Measurements from ENCODE around the gene ZSCAN18. TPM values are rescaled to one million over a fixed set of nuclear protein-coding genes. Genes with fewer than 3 reads are reported as not detected.

The ZSCAN18 gene
- total RNA-seq, 4 donors from 2014 or later, result 30.4 to 50.0 (median 42.8) TPM

DNA sequence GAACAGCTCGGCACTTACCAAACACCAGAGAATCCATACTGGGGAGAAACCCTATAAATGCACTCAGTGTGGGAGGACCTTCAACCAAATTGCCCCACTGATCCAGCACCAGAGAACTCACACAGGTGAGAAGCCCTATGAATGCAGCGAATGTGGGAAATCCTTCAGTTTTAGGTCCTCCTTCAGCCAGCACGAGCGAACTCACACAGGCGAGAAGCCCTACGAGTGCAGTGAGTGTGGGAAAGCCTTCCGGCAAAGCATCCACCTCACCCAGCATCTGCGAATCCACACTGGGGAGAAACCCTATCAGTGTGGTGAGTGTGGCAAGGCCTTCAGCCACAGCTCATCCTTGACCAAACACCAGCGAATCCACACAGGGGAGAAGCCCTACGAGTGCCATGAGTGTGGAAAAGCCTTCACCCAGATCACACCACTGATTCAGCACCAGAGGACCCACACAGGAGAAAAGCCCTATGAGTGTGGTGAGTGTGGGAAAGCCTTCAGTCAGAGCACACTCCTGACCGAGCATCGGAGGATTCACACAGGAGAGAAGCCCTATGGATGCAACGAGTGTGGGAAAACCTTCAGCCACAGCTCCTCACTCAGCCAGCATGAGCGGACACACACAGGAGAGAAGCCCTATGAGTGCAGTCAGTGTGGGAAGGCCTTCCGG, 30.7 kb downstream of the ZSCAN18 start:
- H3K36me3 ChIP-seq, result peaks cover 0 to 27% (median 10%) of the 10 kb centered on the region in 4 donors
- H3K4me3 ChIP-seq, result no peak overlapping the region
- H3K4me1 ChIP-seq, result no peaks in the 10 kb centered on the region
- peaks cover 61 to 81% of the 10 kb centered on the region in 2 donors for H3K9me3 ChIP-seq
- no peak for DNase-seq
- H3K27me3 ChIP-seq, result no peaks in the 10 kb centered on the region
- in situ Hi-C loops (cut with MboI; ENCODE audit: low pct_ligation_motif_present in 1 of 4, low pct_unique_long_range_greater_than_20kb in 1 of 4, low sequenced_read_pairs in 3 of 4), result no loop called here
- TF ChIP-seq EP300 (IDR thresholded peaks at IDR 0.05; ENCODE audit: low read depth) (no peak), POLR2AphosphoS5 (IDR thresholded peaks at IDR 0.05) (no peak)
- TF ChIP-seq, protein P1, sequence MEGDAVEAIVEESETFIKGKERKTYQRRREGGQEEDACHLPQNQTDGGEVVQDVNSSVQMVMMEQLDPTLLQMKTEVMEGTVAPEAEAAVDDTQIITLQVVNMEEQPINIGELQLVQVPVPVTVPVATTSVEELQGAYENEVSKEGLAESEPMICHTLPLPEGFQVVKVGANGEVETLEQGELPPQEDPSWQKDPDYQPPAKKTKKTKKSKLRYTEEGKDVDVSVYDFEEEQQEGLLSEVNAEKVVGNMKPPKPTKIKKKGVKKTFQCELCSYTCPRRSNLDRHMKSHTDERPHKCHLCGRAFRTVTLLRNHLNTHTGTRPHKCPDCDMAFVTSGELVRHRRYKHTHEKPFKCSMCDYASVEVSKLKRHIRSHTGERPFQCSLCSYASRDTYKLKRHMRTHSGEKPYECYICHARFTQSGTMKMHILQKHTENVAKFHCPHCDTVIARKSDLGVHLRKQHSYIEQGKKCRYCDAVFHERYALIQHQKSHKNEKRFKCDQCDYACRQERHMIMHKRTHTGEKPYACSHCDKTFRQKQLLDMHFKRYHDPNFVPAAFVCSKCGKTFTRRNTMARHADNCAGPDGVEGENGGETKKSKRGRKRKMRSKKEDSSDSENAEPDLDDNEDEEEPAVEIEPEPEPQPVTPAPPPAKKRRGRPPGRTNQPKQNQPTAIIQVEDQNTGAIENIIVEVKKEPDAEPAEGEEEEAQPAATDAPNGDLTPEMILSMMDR (IDR thresholded peaks at IDR 0.05), result no peak
- H3K27ac ChIP-seq, result no peak overlapping the region
- 95 to 100% methylated on average over 1 to 15 of the region's 15 CpGs for WGBS, 2 donors (ENCODE audit: low coverage in 1 of 2)
- intact Hi-C loops (cut with DNase I; ENCODE audit: low total_unique reads), result no loop called here

GRCh38 chr19:58063712-58064111, 34.3 kb downstream of the ZSCAN18 start:
- peaks cover 32 to 57% of the 10 kb centered on the region in 2 donors for H3K9me3 ChIP-seq
- no peaks in the 10 kb centered on the region for H3K27me3 ChIP-seq
- intact Hi-C loops (cut with DNase I; ENCODE audit: low total_unique reads) (no loop called here), in situ Hi-C loops (cut with MboI; ENCODE audit: low pct_ligation_motif_present in 1 of 4, low pct_unique_long_range_greater_than_20kb in 1 of 4, low sequenced_read_pairs in 3 of 4) (no loop called here)
- H3K36me3 ChIP-seq, result peaks cover 0 to 27% (median 10%) of the 10 kb centered on the region in 4 donors
- no peak overlapping the region for H3K4me3 ChIP-seq
- H3K4me1 ChIP-seq, result peaks cover 0 to 7% (median 2%) of the 10 kb centered on the region in 4 donors
- no peak for DNase-seq
- no peak for TF ChIP-seq POLR2AphosphoS5 (IDR thresholded peaks at IDR 0.05)
- no peak for TF ChIP-seq POLR2A (IDR thresholded peaks at IDR 0.05)
- TF ChIP-seq, protein P1 (IDR thresholded peaks at IDR 0.05), result no peak
- TF ChIP-seq EP300 (IDR thresholded peaks at IDR 0.05; ENCODE audit: low read depth), result no peak
- no peak overlapping the region for H3K27ac ChIP-seq
- 82 to 91% methylated on average over 2 to 3 of the region's 3 CpGs for WGBS, 2 donors (ENCODE audit: low coverage in 1 of 2)

GRCh38 chr19:58060231-58060630, 37.8 kb downstream of the ZSCAN18 start:
- H3K36me3 ChIP-seq, result peaks cover 0 to 9% (median 1%) of the 10 kb centered on the region in 4 donors
- intact Hi-C loops (cut with DNase I; ENCODE audit: low total_unique reads) (no loop called here), in situ Hi-C loops (cut with MboI; ENCODE audit: low pct_ligation_motif_present in 1 of 4, low pct_unique_long_range_greater_than_20kb in 1 of 4, low sequenced_read_pairs in 3 of 4) (no loop called here)
- WGBS, 2 donors (ENCODE audit: low coverage in 1 of 2), result 96% methylated on average over 24 of the region's 24 CpGs; no CpG with 5 or more reads in 1 of the 2 donors
- H3K27ac ChIP-seq, result peak overlapping the region in 1 of 4 donors; percentile 80
- no peak for TF ChIP-seq EP300 (IDR thresholded peaks at IDR 0.05; ENCODE audit: low read depth)
- TF ChIP-seq, protein P1 (IDR thresholded peaks at IDR 0.05), result no peak
- TF ChIP-seq POLR2AphosphoS5 (IDR thresholded peaks at IDR 0.05), result no peak
- TF ChIP-seq POLR2A (IDR thresholded peaks at IDR 0.05), result no peak
- DNase-seq, result no peak
- peaks cover 0 to 7% (median 2%) of the 10 kb centered on the region in 4 donors for H3K4me1 ChIP-seq
- H3K4me3 ChIP-seq, result peak overlapping the region in 1 of 4 donors; percentile 69
- H3K27me3 ChIP-seq, result no peaks in the 10 kb centered on the region
- peaks cover 7 to 24% of the 10 kb centered on the region in 2 donors for H3K9me3 ChIP-seq

DNA sequence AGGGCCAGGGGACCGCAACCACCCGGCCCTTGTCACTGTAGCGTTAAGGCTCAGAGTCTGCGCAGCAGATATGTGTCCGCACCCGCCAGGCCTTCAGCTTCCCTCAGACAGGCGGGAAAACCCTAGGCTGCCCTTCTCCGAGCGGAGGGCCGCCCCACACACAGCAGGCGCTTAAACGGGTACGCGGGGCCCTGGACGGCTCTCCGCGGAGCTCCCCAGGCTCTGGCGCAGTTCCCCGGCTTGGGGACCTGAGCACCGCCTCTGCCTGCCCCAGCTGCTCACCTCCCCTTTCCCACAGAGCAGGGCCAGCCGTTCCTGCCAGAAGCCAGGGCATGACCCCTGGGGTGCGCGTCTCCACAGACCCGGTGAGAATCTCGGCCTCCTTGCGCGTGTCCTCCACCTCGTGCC, 38.4 kb downstream of the ZSCAN18 start:
- no peak for DNase-seq
- H3K4me3 ChIP-seq, result peak overlapping the region; percentile 32 to 69 (median 55)
- peak overlapping the region; percentile 80 to 95 (median 86) for H3K27ac ChIP-seq
- no peaks in the 10 kb centered on the region for H3K27me3 ChIP-seq
- no peak for TF ChIP-seq EP300 (IDR thresholded peaks at IDR 0.05; ENCODE audit: low read depth)
- TF ChIP-seq POLR2A (IDR thresholded peaks at IDR 0.05), result no peak
- TF ChIP-seq, protein P1 (IDR thresholded peaks at IDR 0.05), result no peak
- TF ChIP-seq POLR2AphosphoS5 (IDR thresholded peaks at IDR 0.05), result no peak
- 46% methylated on average over 17 of the region's 28 CpGs; no CpG with 5 or more reads in 1 of the 2 donors for WGBS, 2 donors (ENCODE audit: low coverage in 1 of 2)
- peaks cover 5 to 18% of the 10 kb centered on the region in 2 donors for H3K9me3 ChIP-seq
- in situ Hi-C loops (cut with MboI; ENCODE audit: low pct_ligation_motif_present in 1 of 4, low pct_unique_long_range_greater_than_20kb in 1 of 4, low sequenced_read_pairs in 3 of 4) (no loop called here), intact Hi-C loops (cut with DNase I; ENCODE audit: low total_unique reads) (no loop called here)
- peaks cover 0 to 7% (median 2%) of the 10 kb centered on the region in 4 donors for H3K4me1 ChIP-seq
- peaks cover 0 to 9% (median 0%) of the 10 kb centered on the region in 4 donors for H3K36me3 ChIP-seq
